ENCODE data around the gene CDC42SE1.

DNA sequence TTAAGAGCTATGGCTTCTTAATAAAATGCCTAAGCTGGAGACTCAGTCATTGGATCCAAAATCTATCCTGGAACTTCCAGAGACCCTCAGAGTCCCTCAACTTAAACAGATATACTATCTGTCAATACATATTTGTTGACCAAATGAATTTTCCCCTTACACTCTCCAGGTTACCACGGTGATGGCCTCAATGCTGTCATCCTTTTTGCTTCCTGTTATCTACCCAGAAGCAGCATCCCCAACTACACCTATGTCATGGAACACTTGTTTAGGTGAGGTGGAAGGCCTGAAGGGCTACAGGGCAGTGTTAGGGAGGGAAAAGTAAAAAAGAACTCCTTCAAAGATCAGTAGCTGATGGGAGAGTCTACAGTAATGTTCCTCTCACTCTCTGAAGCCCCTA, 16.3 kb downstream of the CDC42SE1 start:
- no peak for TF ChIP-seq POLR2A (IDR thresholded peaks at IDR 0.05; ENCODE audit: low read depth, low read length)
- no peak for TF ChIP-seq TAF1 (IDR thresholded peaks at IDR 0.05; ENCODE audit: borderline replicate concordance, low read depth, low read length)
- no peak for TF ChIP-seq POLR2AphosphoS5 (IDR thresholded peaks at IDR 0.05; ENCODE audit: low read depth, low read length)

Measured in GM12892 (cell line).